ENCODE measurements around the gene KLHL7. TPM values are rescaled to one million over a fixed set of nuclear protein-coding genes. Genes with fewer than 3 reads are reported as not detected.

Gene KLHL7
- total and polyA plus RNA-seq, 2 donors (not counting 3 experiments of a cell fraction or from before 2014, with no cell fraction given): 21.3 to 32.1 TPM

- no peaks in the 10 kb centered on the region for H4K20me1 ChIP-seq (replicated peaks; ENCODE audit: control insufficient read depth, extremely low read depth, insufficient read depth, low read length)
- no peak overlapping the region for H3K27ac ChIP-seq (ENCODE audit: insufficient read depth, low read depth, low read length)
- POLR2A ChIA-PET: no interaction called here
- H3K4me1 ChIP-seq (ENCODE audit: control insufficient read depth, extremely low read depth, insufficient read depth, low read length): peaks cover 11% of the 10 kb centered on the region
- dilution Hi-C loops (cut with MboI; ENCODE audit: extremely low pct_ligation_motif_present, low sequenced_read_pairs) (no loop called here), intact Hi-C loops (cut with micrococcal nuclease) (no loop called here)
- H3K4me2 ChIP-seq (ENCODE audit: insufficient read depth, low read length): no peak overlapping the region
- no peak overlapping the region for H2AFZ ChIP-seq (ENCODE audit: low read depth, low read length)
- TF ChIP-seq CTCF (IDR thresholded peaks at IDR 0.05; ENCODE audit: extremely low read depth in 1 of 2, insufficient read depth in 1 of 2, low read depth in 1 of 2, low read length in 2 of 2) (no peak), POLR2A (IDR thresholded peaks at IDR 0.05; ENCODE audit: low read depth, low read length) (no peak), POLR2AphosphoS5 (IDR thresholded peaks at IDR 0.05; ENCODE audit: insufficient read depth, low read depth, low read length) (no peak), MAX (IDR thresholded peaks at IDR 0.05; ENCODE audit: insufficient read depth, insufficient read length) (no peak), JUN (IDR thresholded peaks at IDR 0.05; ENCODE audit: borderline replicate concordance, insufficient read depth, insufficient read length, low read depth) (no peak), FOS (IDR thresholded peaks at IDR 0.05; ENCODE audit: borderline replicate concordance, insufficient read depth, low read length) (no peak)
- H3K36me3 ChIP-seq (ENCODE audit: control insufficient read depth in 2 of 2, extremely low read depth in 1 of 2, insufficient read depth in 2 of 2, low read length in 2 of 2): no peaks in the 10 kb centered on the region
- peaks cover 0 to 3% of the 10 kb centered on the region in 2 experiments for H3K27me3 ChIP-seq (ENCODE audit: control insufficient read depth in 2 of 2, insufficient read depth in 2 of 2, low read length in 2 of 2)
- no peak overlapping the region for H3K9ac ChIP-seq (replicated peaks; ENCODE audit: extremely low read depth, insufficient read depth, low read length)
- DNase-seq (ENCODE audit: low read depth, low spot score) (no peak), FAIRE-seq (no peak)
- no peaks in the 10 kb centered on the region for H3K79me2 ChIP-seq (ENCODE audit: control insufficient read depth, insufficient read depth, low read length)
- no peaks in the 10 kb centered on the region for H3K9me1 ChIP-seq (replicated peaks; ENCODE audit: control insufficient read depth, extremely low read depth, insufficient read depth, low read length)
- H3K9me3 ChIP-seq (replicated peaks; ENCODE audit: control insufficient read depth, insufficient read depth, low read length): no peaks in the 10 kb centered on the region
- H3K4me3 ChIP-seq (replicated peaks in 1 of 3; ENCODE audit: insufficient read depth in 1 of 3, low read depth in 1 of 3, low read length in 3 of 3): no peak overlapping the region
- CTCF ChIA-PET: interaction anchor here (0.9 to 1.8 kb wide), 4 partner anchors 13 to 512 kb away, joined by 3 to 7 read pairs (median 4); no protein-coding TSS in a partner anchor
- no TSS peak for BruUV-seq (replicated peaks)
Observed at GRCh38 chr7:23072922-23073321, 32.7 kb upstream of the KLHL7 start.
